ENCODE data around the gene CLTB. TPM values are rescaled to one million over a fixed set of nuclear protein-coding genes. Genes with fewer than 3 reads are reported as not detected.

CLTB gene
- total and polyA plus RNA-seq, 10 of the 15 experiments (the other 5 are each of a cell fraction or from before 2014, with no cell fraction given), result 1.6 to 52.8 (median 36.9) TPM

DNA sequence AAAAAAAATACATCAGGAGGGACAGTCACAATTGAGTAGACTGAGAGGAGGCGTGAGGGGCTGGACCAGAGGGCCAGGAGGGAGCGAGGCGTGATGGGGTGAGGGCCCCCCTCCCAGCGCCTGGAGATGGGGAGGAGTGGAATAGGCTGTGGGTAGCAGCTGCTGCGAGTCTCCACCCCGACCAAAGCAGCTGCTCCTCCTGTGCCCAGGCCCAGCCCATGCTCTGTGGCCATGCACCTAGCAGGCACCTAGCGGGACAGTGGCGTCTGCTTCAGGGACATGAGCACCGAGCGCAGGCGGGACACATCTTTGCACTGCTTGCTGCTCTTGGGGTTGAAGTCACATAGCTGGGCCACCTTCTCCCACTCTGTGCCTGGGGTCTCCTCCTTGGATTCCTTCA is 23.8 kb downstream of the CLTB start:
- FAIRE-seq, result no peak
- Histone ChIP-seq H2AFZ (ENCODE audit: control insufficient read depth, low read depth, low read length) (no peak overlapping the region), H3K9ac (ENCODE audit: control insufficient read depth, insufficient read depth, low read length) (no peak overlapping the region), H3K4me3 (no peak overlapping the region), H3K79me2 (ENCODE audit: control insufficient read depth, insufficient read depth, low read length) (peaks cover 24% of the 10 kb centered on the region), H3K36me3 (ENCODE audit: control insufficient read depth in 2 of 2, insufficient read depth in 2 of 2, low read length in 1 of 2) (peaks cover 3% of the 10 kb centered on the region in 2 experiments; a peak in 2 of 4 replicates), H3K27me3 (replicated peaks in 1 of 2; ENCODE audit: control insufficient read depth in 2 of 2, insufficient read depth in 2 of 2, low read length in 1 of 2) (no peaks in the 10 kb centered on the region), H4K20me1 (ENCODE audit: control insufficient read depth, insufficient read depth) (no peaks in the 10 kb centered on the region), H3K27ac (ENCODE audit: control insufficient read depth, insufficient read depth) (no peak overlapping the region), H3K4me2 (ENCODE audit: control insufficient read depth, insufficient read depth) (no peak overlapping the region), H3K4me1 (ENCODE audit: control insufficient read depth, insufficient read depth, low read length) (0 out of 2 replicates have a peak, but pooled peaks cover 5% of the 10 kb centered on the region), H3K9me3 (replicated peaks; ENCODE audit: control insufficient read depth, insufficient read depth, low read length) (no peaks in the 10 kb centered on the region)
- intact Hi-C loops (cut with micrococcal nuclease; ENCODE audit: unreplicated experiment), result no loop called here
- RAD21 ChIA-PET (ENCODE audit: unreplicated experiment), result no interaction called here
- POLR2A ChIA-PET, result no interaction called here
- CTCF ChIA-PET, result interaction anchor here (1.1 to 1.4 kb wide), 2 partner anchors 24 to 55 kb away, joined by 3 read pairs; no protein-coding TSS in a partner anchor
- in situ Hi-C loops (cut with MboI), result no loop called here
- SMC1A ChIA-PET (ENCODE audit: uncharacterized antibody, unreplicated experiment), result interaction anchor here (1.4 kb wide), 1 partner anchor 40 kb away, joined by 3 read pairs; no protein-coding TSS in a partner anchor
- no peak for TF ChIP-seq YY1 (IDR thresholded peaks at IDR 0.05; ENCODE audit: low read depth, low read length)
- TF ChIP-seq POLR2A (IDR thresholded peaks at IDR 0.05; ENCODE audit: low read depth, low read length), result peak; percentile 27; the same call in 1 of the 2 replicates
- no peak for TF ChIP-seq KLF5 (IDR thresholded peaks at IDR 0.05; ENCODE audit: partially characterized antibody)
- ATAC-seq, result no peak
- no peak for DNase-seq (ENCODE audit: low read depth, low spot score)
- 94% methylated on average over 11 of the region's 11 CpGs for WGBS (ENCODE audit: insufficient coverage, insufficient replicate concordance, low lambda C conversion rate, missing lambda C conversion rate)
- BruUV-seq (replicated peaks), result no TSS peak

DNA sequence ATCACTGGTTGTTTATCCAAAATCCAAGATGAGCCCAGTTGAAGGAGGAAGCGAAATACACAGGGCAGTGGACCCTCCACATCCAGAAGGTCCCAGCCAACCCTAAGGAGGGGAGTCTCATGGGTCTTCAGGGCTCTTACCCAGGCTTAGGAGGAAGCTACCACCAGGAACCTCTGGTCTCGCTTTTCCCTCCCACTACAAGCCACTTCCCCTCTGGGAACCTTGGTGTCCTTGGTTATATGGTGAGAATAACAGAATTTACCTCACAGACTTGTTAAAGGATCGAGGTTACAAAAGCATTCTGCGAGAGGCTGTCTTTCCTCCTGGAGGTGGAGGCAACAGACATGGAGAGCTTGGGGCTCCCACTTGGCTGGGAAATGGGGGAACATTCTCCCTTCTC is 24.3 kb downstream of the CLTB start:
- H3K4me1 ChIP-seq (ENCODE audit: control insufficient read depth, insufficient read depth, low read length), result 0 out of 2 replicates have a peak, but pooled peaks cover 7% of the 10 kb centered on the region
- H3K27ac ChIP-seq (ENCODE audit: control insufficient read depth, insufficient read depth), result no peak overlapping the region
- 97% methylated on average over 4 of the region's 4 CpGs for WGBS (ENCODE audit: insufficient coverage, insufficient replicate concordance, low lambda C conversion rate, missing lambda C conversion rate)
- FAIRE-seq, result no peak
- no TSS peak for BruUV-seq (replicated peaks)
- POLR2A ChIA-PET, result interaction anchor here (1.4 kb wide), 1 partner anchor 41 kb away, joined by 4 read pairs; no protein-coding TSS in a partner anchor
- no peak for DNase-seq (ENCODE audit: low read depth, low spot score)
- RAD21 ChIA-PET (ENCODE audit: unreplicated experiment), result no interaction called here
- no peaks in the 10 kb centered on the region for H4K20me1 ChIP-seq (ENCODE audit: control insufficient read depth, insufficient read depth)
- ATAC-seq, result no peak
- no peak overlapping the region for H2AFZ ChIP-seq (ENCODE audit: control insufficient read depth, low read depth, low read length)
- no peak overlapping the region for H3K4me3 ChIP-seq
- CTCF ChIA-PET, result interaction anchor here (0.7 to 1.1 kb wide), 3 partner anchors 18 to 25 kb away, joined by 3 read pairs; no protein-coding TSS in a partner anchor
- intact Hi-C loops (cut with micrococcal nuclease; ENCODE audit: unreplicated experiment) (no loop called here), in situ Hi-C loops (cut with MboI) (no loop called here)
- peaks cover 3% of the 10 kb centered on the region in 2 experiments; a peak in 2 of 4 replicates for H3K36me3 ChIP-seq (ENCODE audit: control insufficient read depth in 2 of 2, insufficient read depth in 2 of 2, low read length in 1 of 2)
- SMC1A ChIA-PET (ENCODE audit: uncharacterized antibody, unreplicated experiment), result interaction anchor here (0.6 to 1.4 kb wide), 3 partner anchors 40 to 57 kb away, joined by 3 to 4 read pairs (median 3); partner anchors contain the start of gene FAF2
- no peaks in the 10 kb centered on the region for H3K27me3 ChIP-seq (replicated peaks in 1 of 2; ENCODE audit: control insufficient read depth in 2 of 2, insufficient read depth in 2 of 2, low read length in 1 of 2)
- H3K9me3 ChIP-seq (replicated peaks; ENCODE audit: control insufficient read depth, insufficient read depth, low read length), result no peaks in the 10 kb centered on the region
- no peak overlapping the region for H3K4me2 ChIP-seq (ENCODE audit: control insufficient read depth, insufficient read depth)
- H3K9ac ChIP-seq (ENCODE audit: control insufficient read depth, insufficient read depth, low read length), result no peak overlapping the region
- H3K79me2 ChIP-seq (ENCODE audit: control insufficient read depth, insufficient read depth, low read length), result peaks cover 30% of the 10 kb centered on the region
- TF ChIP-seq, protein P1, sequence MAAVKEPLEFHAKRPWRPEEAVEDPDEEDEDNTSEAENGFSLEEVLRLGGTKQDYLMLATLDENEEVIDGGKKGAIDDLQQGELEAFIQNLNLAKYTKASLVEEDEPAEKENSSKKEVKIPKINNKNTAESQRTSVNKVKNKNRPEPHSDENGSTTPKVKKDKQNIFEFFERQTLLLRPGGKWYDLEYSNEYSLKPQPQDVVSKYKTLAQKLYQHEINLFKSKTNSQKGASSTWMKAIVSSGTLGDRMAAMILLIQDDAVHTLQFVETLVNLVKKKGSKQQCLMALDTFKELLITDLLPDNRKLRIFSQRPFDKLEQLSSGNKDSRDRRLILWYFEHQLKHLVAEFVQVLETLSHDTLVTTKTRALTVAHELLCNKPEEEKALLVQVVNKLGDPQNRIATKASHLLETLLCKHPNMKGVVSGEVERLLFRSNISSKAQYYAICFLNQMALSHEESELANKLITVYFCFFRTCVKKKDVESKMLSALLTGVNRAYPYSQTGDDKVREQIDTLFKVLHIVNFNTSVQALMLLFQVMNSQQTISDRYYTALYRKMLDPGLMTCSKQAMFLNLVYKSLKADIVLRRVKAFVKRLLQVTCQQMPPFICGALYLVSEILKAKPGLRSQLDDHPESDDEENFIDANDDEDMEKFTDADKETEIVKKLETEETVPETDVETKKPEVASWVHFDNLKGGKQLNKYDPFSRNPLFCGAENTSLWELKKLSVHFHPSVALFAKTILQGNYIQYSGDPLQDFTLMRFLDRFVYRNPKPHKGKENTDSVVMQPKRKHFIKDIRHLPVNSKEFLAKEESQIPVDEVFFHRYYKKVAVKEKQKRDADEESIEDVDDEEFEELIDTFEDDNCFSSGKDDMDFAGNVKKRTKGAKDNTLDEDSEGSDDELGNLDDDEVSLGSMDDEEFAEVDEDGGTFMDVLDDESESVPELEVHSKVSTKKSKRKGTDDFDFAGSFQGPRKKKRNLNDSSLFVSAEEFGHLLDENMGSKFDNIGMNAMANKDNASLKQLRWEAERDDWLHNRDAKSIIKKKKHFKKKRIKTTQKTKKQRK (IDR thresholded peaks at IDR 0.05; ENCODE audit: low read depth, low read length), result no peak
- TF ChIP-seq TBL1XR1 (IDR thresholded peaks at IDR 0.05; ENCODE audit: low read depth, low read length), result no peak
- TF ChIP-seq, protein P2, sequence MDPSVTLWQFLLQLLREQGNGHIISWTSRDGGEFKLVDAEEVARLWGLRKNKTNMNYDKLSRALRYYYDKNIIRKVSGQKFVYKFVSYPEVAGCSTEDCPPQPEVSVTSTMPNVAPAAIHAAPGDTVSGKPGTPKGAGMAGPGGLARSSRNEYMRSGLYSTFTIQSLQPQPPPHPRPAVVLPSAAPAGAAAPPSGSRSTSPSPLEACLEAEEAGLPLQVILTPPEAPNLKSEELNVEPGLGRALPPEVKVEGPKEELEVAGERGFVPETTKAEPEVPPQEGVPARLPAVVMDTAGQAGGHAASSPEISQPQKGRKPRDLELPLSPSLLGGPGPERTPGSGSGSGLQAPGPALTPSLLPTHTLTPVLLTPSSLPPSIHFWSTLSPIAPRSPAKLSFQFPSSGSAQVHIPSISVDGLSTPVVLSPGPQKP (IDR thresholded peaks at IDR 0.05; ENCODE audit: low read depth, low read length), result no peak
- no peak for TF ChIP-seq MTA2 (IDR thresholded peaks at IDR 0.05; ENCODE audit: low read depth)
- TF ChIP-seq YBX1 (IDR thresholded peaks at IDR 0.05), result no peak
- TF ChIP-seq MXI1 (IDR thresholded peaks at IDR 0.05; ENCODE audit: low read depth, low read length), result no peak

All from GM12878 (cell line).